ENCODE measurements around the gene C21orf58. TPM values are rescaled to one million over a fixed set of nuclear protein-coding genes. Genes with fewer than 3 reads are reported as not detected.

C21orf58 gene
- total RNA-seq, 1 experiment from 2014 or later = 15.3 TPM

DNA sequence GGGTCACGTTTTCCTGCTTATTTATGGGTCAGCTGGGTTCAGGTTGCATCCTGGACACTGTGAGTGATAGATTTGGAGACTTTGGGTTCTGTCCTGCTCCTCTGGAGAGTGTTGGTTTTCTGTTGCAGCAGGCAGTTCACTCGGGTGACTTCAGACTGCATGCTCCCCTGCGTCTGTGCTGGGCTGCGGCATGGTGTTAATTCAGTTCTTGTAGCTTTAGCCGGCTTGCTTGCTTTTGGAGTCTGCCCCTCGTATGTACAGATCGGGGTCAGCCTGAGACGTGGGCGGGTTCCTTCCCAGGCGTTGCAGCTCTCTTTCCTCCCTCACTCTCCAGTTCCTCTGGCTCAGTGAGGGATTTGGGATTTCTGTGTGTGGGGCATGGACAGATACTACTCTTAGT, 38.3 kb upstream of the C21orf58 start:
- Histone ChIP-seq H3K27me3 (ENCODE audit: low read length) (no peaks in the 10 kb centered on the region), H3K36me3 (ENCODE audit: low read depth, low read length) (peaks cover 37% of the 10 kb centered on the region), H3K4me1 (ENCODE audit: insufficient read depth, low read length) (no peaks in the 10 kb centered on the region), H3K9ac (ENCODE audit: low read length) (no peak overlapping the region), H3F3A (ENCODE audit: low read length, unreplicated experiment) (no peaks in the 10 kb centered on the region), H3K9me2 (replicated peaks; ENCODE audit: low read length) (no peaks in the 10 kb centered on the region), H3K4me3 (ENCODE audit: low read length) (no peak overlapping the region), H4K20me1 (ENCODE audit: low read length) (no peaks in the 10 kb centered on the region), H2AFZ (ENCODE audit: low read length) (no peak overlapping the region), H3K79me2 (ENCODE audit: low read length) (no peaks in the 10 kb centered on the region), H3K27ac (ENCODE audit: low read length) (no peak overlapping the region), H3K9me3 (ENCODE audit: low read length) (no peaks in the 10 kb centered on the region), H3K4me2 (ENCODE audit: low read length) (no peak overlapping the region)
- intact Hi-C loops (cut with micrococcal nuclease) = no loop called here
- ChIA-PET CTCF (no interaction called here), POLR2A (ENCODE audit: unreplicated experiment) (no interaction called here)
- TF ChIP-seq EZH2 (IDR thresholded peaks at IDR 0.05; ENCODE audit: low read length, unreplicated experiment) (no peak), EZH2phosphoT487 (IDR thresholded peaks at IDR 0.05; ENCODE audit: borderline replicate concordance, low read length) (no peak), CTCF (conservative IDR thresholded peaks at IDR 0.05; ENCODE audit: low read depth, low read length) (no peak)
- ATAC-seq (no peak), DNase-seq (no peak)
- BruUV-seq (replicated peaks) = no TSS peak

GRCh38 chr21:46361176-46361575, 37.5 kb upstream of the C21orf58 start:
- ChIA-PET POLR2A (ENCODE audit: unreplicated experiment) (no interaction called here), CTCF (no interaction called here)
- Histone ChIP-seq H3K27me3 (ENCODE audit: low read length) (no peaks in the 10 kb centered on the region), H3K9ac (ENCODE audit: low read length) (no peak overlapping the region), H3F3A (ENCODE audit: low read length, unreplicated experiment) (no peaks in the 10 kb centered on the region), H3K27ac (ENCODE audit: low read length) (no peak overlapping the region), H3K36me3 (ENCODE audit: low read depth, low read length) (peaks cover 29% of the 10 kb centered on the region), H3K9me3 (ENCODE audit: low read length) (no peaks in the 10 kb centered on the region), H2AFZ (ENCODE audit: low read length) (no peak overlapping the region), H3K4me3 (ENCODE audit: low read length) (no peak overlapping the region), H3K9me2 (replicated peaks; ENCODE audit: low read length) (no peaks in the 10 kb centered on the region), H3K4me1 (ENCODE audit: insufficient read depth, low read length) (no peaks in the 10 kb centered on the region), H3K4me2 (ENCODE audit: low read length) (no peak overlapping the region), H3K79me2 (ENCODE audit: low read length) (no peaks in the 10 kb centered on the region), H4K20me1 (ENCODE audit: low read length) (no peaks in the 10 kb centered on the region)
- intact Hi-C loops (cut with micrococcal nuclease) = no loop called here
- no peak for DNase-seq
- TF ChIP-seq CTCF (conservative IDR thresholded peaks at IDR 0.05; ENCODE audit: low read depth, low read length) (no peak), EZH2 (IDR thresholded peaks at IDR 0.05; ENCODE audit: low read length, unreplicated experiment) (no peak), EZH2phosphoT487 (IDR thresholded peaks at IDR 0.05; ENCODE audit: borderline replicate concordance, low read length) (no peak)
- no TSS peak for BruUV-seq (replicated peaks)
- ATAC-seq = no peak

GRCh38 chr21:46357684-46358425, 34.2 kb upstream of the C21orf58 start:
- ChIA-PET POLR2A (ENCODE audit: unreplicated experiment) (no interaction called here), CTCF (no interaction called here)
- H3K9me3 ChIP-seq (ENCODE audit: low read length) = no peaks in the 10 kb centered on the region
- intact Hi-C loops (cut with micrococcal nuclease) = no loop called here
- BruUV-seq (replicated peaks) = no TSS peak
- H3F3A ChIP-seq (ENCODE audit: low read length, unreplicated experiment) = no peaks in the 10 kb centered on the region
- no peak overlapping the region for H3K4me3 ChIP-seq (ENCODE audit: low read length)
- ATAC-seq (no peak), DNase-seq (no peak)
- H3K79me2 ChIP-seq (ENCODE audit: low read length) = no peaks in the 10 kb centered on the region
- no peak overlapping the region for H3K9ac ChIP-seq (ENCODE audit: low read length)
- H3K27ac ChIP-seq (ENCODE audit: low read length) = no peak overlapping the region
- H3K27me3 ChIP-seq (ENCODE audit: low read length) = no peaks in the 10 kb centered on the region
- no peak for TF ChIP-seq EZH2 (IDR thresholded peaks at IDR 0.05; ENCODE audit: low read length, unreplicated experiment)
- no peak for TF ChIP-seq CTCF (conservative IDR thresholded peaks at IDR 0.05; ENCODE audit: low read depth, low read length)
- TF ChIP-seq EZH2phosphoT487 (IDR thresholded peaks at IDR 0.05; ENCODE audit: borderline replicate concordance, low read length) = no peak
- no peak overlapping the region for H3K4me2 ChIP-seq (ENCODE audit: low read length)
- no peaks in the 10 kb centered on the region for H3K4me1 ChIP-seq (ENCODE audit: insufficient read depth, low read length)
- H3K9me2 ChIP-seq (replicated peaks; ENCODE audit: low read length) = no peaks in the 10 kb centered on the region
- H2AFZ ChIP-seq (ENCODE audit: low read length) = no peak overlapping the region
- peaks cover 30% of the 10 kb centered on the region for H3K36me3 ChIP-seq (ENCODE audit: low read depth, low read length)
- no peaks in the 10 kb centered on the region for H4K20me1 ChIP-seq (ENCODE audit: low read length)
